WTC11 (cell line): ENCODE measurements around the gene RAMACL. TPM values are rescaled to one million over a fixed set of nuclear protein-coding genes. Genes with fewer than 3 reads are reported as not detected.

Experiments used
- ATAC-seq: fragments of 200-7000 bp; cut with Tn5 transposase; 2 replicates; pipeline ENCODE4 v1.10.0; 2021; ENCODE audit warnings: mild to moderate bottlenecking, moderate library complexity
- CTCF ChIA-PET: fragments of 300-600 bp; sonication (Branson Sonifier 250); formaldehyde crosslinking; loops from one replicate; lab custom pipeline; 2021; ENCODE audit warnings: antibody characterized with exemption; lab: Charles Lee
- POLR2A ChIA-PET: fragments of 350-600 bp; sonication (Branson Sonifier 250); formaldehyde crosslinking; loops from one replicate; lab custom pipeline; 2021; ENCODE audit warnings: antibody characterized with exemption; lab: Charles Lee
- DNase-seq: peaks from one replicate; pipeline ENCODE4 v3.0.0; 2021; ENCODE audit warnings: low spot score
- H3K27ac Mint-ChIP-seq: 2 replicates; pipeline ENCODE4 v1.8.0; 2021; ENCODE audit warnings: mixed read lengths
- H3K27me3 Mint-ChIP-seq: 2 replicates; pipeline ENCODE4 v1.8.0; 2021; ENCODE audit warnings: low read depth, mild to moderate bottlenecking, moderate library complexity, mixed read lengths
- H3K36me3 Mint-ChIP-seq: 2 replicates; pipeline ENCODE4 v1.8.0; 2021; ENCODE audit warnings: mixed read lengths
- H3K4me1 Mint-ChIP-seq: 2 replicates; pipeline ENCODE4 v1.8.0; 2022; ENCODE audit warnings: mixed read lengths
- H3K4me3 Mint-ChIP-seq: 2 replicates; pipeline ENCODE4 v1.8.0; 2021; ENCODE audit warnings: mild to moderate bottlenecking, moderate library complexity, mixed read lengths
- H3K9me3 Mint-ChIP-seq: 2 replicates; pipeline ENCODE4 v1.8.0; 2021; ENCODE audit warnings: mixed read lengths
- CBFB ChIP-seq: sonication (generic); formaldehyde crosslinking; IDR thresholded peaks from 2 replicates; pipeline ENCODE4 v1.8.1; 2022; ENCODE audit warnings: mild to moderate bottlenecking, low read depth, missing genetic modification reagents
- ESRRA ChIP-seq: sonication (generic); formaldehyde crosslinking; IDR thresholded peaks from 2 replicates; pipeline ENCODE4 v1.8.1; 2022; ENCODE audit warnings: mild to moderate bottlenecking, missing genetic modification reagents, borderline replicate concordance
- ETV6 ChIP-seq: sonication (generic); formaldehyde crosslinking; IDR thresholded peaks from 2 replicates; pipeline ENCODE4 v1.8.1; 2022; ENCODE audit warnings: mild to moderate bottlenecking, missing genetic modification reagents
- GRHL2 ChIP-seq: fragments of 250-450 bp; sonication (Bioruptor Pico); IDR thresholded peaks from 2 replicates; pipeline ENCODE4 v1.8.0; 2022; ENCODE audit warnings: mild to moderate bottlenecking, moderate library complexity; ENCODE audit not compliant: insufficient replicate concordance, severe bottlenecking
- GTF2I ChIP-seq: fragments of 250-450 bp; sonication (Bioruptor Pico); conservative IDR thresholded peaks from 2 replicates; pipeline ENCODE4 v1.4.0; 2021; ENCODE audit warnings: mild to moderate bottlenecking
- MXD4 ChIP-seq: fragments of 250-450 bp; sonication (Bioruptor Pico); IDR thresholded peaks from 2 replicates; pipeline ENCODE4 v1.8.0; 2021; ENCODE audit warnings: mild to moderate bottlenecking, moderate library complexity, borderline replicate concordance
- NFE2L1 ChIP-seq: sonication (generic); formaldehyde crosslinking; IDR thresholded peaks from 2 replicates; pipeline ENCODE4 v1.8.1; 2023; ENCODE audit warnings: missing genetic modification reagents
- NR3C1 ChIP-seq: sonication (generic); formaldehyde crosslinking; conservative IDR thresholded peaks from 2 replicates; pipeline ENCODE4 v1.8.1; 2023; ENCODE audit warnings: low read depth, mild to moderate bottlenecking, missing genetic modification reagents
- SMAD3 ChIP-seq: sonication (generic); formaldehyde crosslinking; IDR thresholded peaks from 2 replicates; pipeline ENCODE4 v1.8.0; 2022; ENCODE audit warnings: missing genetic modification reagents, mild to moderate bottlenecking, borderline replicate concordance
- SMAD4 ChIP-seq: sonication (generic); formaldehyde crosslinking; IDR thresholded peaks from 2 replicates; pipeline ENCODE4 v1.8.0; 2022; ENCODE audit warnings: mild to moderate bottlenecking, missing genetic modification reagents
- SOX15 ChIP-seq: fragments of 250-450 bp; sonication (Bioruptor Pico); IDR thresholded peaks from 2 replicates; pipeline ENCODE4 v1.9.0; 2021; ENCODE audit warnings: mild to moderate bottlenecking
- SP1 ChIP-seq: sonication (generic); formaldehyde crosslinking; conservative IDR thresholded peaks from 2 replicates; pipeline ENCODE4 v1.8.1; 2022; ENCODE audit warnings: missing genetic modification reagents
- TP53 ChIP-seq: sonication (generic); formaldehyde crosslinking; IDR thresholded peaks from 2 replicates; pipeline ENCODE4 v1.8.1; 2023; ENCODE audit warnings: mild to moderate bottlenecking, missing genetic modification reagents
- ZNF121 ChIP-seq: sonication (generic); formaldehyde crosslinking; IDR thresholded peaks from 2 replicates; pipeline ENCODE4 v1.8.0; 2023; ENCODE audit warnings: missing genetic modification reagents
- ZNF263 ChIP-seq: sonication (generic); formaldehyde crosslinking; IDR thresholded peaks from 2 replicates; pipeline ENCODE4 v1.8.1; 2022; ENCODE audit warnings: low read depth, mild to moderate bottlenecking, moderate library complexity, missing genetic modification reagents
- ZNF317 ChIP-seq: sonication (generic); formaldehyde crosslinking; IDR thresholded peaks from 2 replicates; pipeline ENCODE4 v1.8.1; 2023; ENCODE audit warnings: low read depth, mild to moderate bottlenecking, moderate library complexity, missing genetic modification reagents, borderline replicate concordance
- total RNA-seq: library from RNA; stranded (reverse); gene quantifications from 3 replicates; pipeline ENCODE4 v1.2.3, GENCODE V29; 2021
- TF ChIP-seq, protein P1 (sequence below): fragments of 250-450 bp; sonication (Bioruptor Pico); IDR thresholded peaks from 2 replicates; pipeline ENCODE4 v1.9.0; 2021; ENCODE audit warnings: mild to moderate bottlenecking
- TF ChIP-seq, protein P2 (sequence below): sonication (generic); formaldehyde crosslinking; IDR thresholded peaks from 2 replicates; pipeline ENCODE4 v1.8.1; 2023; ENCODE audit warnings: mild to moderate bottlenecking, missing genetic modification reagents
- TF ChIP-seq, protein P3 (sequence below): fragments of 250-450 bp; sonication (Bioruptor Pico); IDR thresholded peaks from 2 replicates; pipeline ENCODE4 v2.1.2; 2022; ENCODE audit warnings: mild to moderate bottlenecking, moderate library complexity
- TF ChIP-seq, protein P4 (sequence below): sonication (generic); formaldehyde crosslinking; IDR thresholded peaks from 2 replicates; pipeline ENCODE4 v1.8.1; 2023; ENCODE audit warnings: mild to moderate bottlenecking, moderate library complexity, missing genetic modification reagents
- TF ChIP-seq, protein P5 (sequence below): sonication (generic); formaldehyde crosslinking; IDR thresholded peaks from 2 replicates; pipeline ENCODE4 v1.8.0; 2022; ENCODE audit warnings: mild to moderate bottlenecking, missing genetic modification reagents
- TF ChIP-seq, protein P6 (sequence below): sonication (generic); formaldehyde crosslinking; IDR thresholded peaks from 2 replicates; pipeline ENCODE4 v1.8.0; 2022; ENCODE audit warnings: mild to moderate bottlenecking, missing genetic modification reagents
- TF ChIP-seq, protein P7 (sequence below): sonication (generic); formaldehyde crosslinking; IDR thresholded peaks from 2 replicates; pipeline ENCODE4 v1.8.1; 2022; ENCODE audit warnings: low read depth, mild to moderate bottlenecking, moderate library complexity, missing genetic modification reagents, borderline replicate concordance

Gene RAMACL
- total RNA-seq, 1 experiment from 2014 or later, result 0.79 TPM

DNA sequence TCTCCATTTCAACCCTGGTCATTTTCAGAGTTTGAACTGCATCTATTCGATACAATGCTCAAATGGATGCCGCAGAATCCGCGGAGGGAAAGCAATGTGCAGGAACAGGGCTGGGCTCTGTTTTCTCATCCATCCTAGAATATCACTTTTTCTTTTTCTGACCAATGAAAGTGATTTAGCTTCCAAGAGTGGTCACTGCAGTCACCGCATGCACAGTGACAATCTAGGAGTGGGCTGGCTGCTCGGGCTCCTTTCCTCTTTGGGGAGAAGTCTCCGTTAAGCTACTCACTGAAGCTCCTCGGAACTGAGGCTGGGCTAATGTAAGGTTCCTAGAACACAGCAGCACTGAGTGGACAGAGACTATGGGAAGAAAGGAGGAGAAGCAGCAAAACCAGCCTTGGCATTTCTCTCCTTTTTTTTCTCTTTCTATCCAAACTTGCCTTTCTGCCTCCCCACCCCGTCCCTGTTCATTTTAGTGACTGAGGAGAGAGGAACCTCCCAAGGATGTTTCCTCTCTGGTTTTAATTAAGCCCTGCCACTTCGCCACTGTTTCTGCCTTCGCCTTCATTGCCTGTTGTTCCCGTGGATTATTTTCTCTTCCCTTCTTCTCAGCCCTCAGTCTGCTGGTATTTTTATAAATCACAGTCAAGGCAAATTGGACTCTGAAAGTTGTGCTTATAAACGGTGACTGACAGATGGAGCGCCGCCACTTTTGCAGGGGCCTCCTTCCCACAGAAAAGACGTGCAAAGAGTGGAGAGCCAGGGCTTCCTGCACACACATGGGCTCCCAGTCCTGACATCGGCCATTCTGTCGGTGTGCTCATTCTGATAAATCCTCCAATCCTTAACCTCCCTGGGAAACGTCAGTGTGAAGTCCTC lies 41.1 kb downstream of the RAMACL start (continued):
- TF ChIP-seq, protein P1, sequence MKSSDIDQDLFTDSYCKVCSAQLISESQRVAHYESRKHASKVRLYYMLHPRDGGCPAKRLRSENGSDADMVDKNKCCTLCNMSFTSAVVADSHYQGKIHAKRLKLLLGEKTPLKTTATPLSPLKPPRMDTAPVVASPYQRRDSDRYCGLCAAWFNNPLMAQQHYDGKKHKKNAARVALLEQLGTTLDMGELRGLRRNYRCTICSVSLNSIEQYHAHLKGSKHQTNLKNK (CRISPR knock-in tag), result no peak
- no peak for TF ChIP-seq ZNF263 (CRISPR knock-in tag)
- no peak for TF ChIP-seq CBFB
- TF ChIP-seq, protein P2, sequence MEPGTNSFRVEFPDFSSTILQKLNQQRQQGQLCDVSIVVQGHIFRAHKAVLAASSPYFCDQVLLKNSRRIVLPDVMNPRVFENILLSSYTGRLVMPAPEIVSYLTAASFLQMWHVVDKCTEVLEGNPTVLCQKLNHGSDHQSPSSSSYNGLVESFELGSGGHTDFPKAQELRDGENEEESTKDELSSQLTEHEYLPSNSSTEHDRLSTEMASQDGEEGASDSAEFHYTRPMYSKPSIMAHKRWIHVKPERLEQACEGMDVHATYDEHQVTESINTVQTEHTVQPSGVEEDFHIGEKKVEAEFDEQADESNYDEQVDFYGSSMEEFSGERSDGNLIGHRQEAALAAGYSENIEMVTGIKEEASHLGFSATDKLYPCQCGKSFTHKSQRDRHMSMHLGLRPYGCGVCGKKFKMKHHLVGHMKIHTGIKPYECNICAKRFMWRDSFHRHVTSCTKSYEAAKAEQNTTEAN, result no peak
- TF ChIP-seq ESRRA (CRISPR knock-in tag), result no peak
- TF ChIP-seq, protein P3, sequence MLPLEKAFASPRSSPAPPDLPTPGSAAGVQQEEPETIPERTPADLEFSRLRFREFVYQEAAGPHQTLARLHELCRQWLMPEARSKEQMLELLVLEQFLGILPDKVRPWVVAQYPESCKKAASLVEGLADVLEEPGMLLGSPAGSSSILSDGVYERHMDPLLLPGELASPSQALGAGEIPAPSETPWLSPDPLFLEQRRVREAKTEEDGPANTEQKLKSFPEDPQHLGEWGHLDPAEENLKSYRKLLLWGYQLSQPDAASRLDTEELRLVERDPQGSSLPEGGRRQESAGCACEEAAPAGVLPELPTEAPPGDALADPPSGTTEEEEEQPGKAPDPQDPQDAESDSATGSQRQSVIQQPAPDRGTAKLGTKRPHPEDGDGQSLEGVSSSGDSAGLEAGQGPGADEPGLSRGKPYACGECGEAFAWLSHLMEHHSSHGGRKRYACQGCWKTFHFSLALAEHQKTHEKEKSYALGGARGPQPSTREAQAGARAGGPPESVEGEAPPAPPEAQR, result no peak
- TF ChIP-seq, protein P4, sequence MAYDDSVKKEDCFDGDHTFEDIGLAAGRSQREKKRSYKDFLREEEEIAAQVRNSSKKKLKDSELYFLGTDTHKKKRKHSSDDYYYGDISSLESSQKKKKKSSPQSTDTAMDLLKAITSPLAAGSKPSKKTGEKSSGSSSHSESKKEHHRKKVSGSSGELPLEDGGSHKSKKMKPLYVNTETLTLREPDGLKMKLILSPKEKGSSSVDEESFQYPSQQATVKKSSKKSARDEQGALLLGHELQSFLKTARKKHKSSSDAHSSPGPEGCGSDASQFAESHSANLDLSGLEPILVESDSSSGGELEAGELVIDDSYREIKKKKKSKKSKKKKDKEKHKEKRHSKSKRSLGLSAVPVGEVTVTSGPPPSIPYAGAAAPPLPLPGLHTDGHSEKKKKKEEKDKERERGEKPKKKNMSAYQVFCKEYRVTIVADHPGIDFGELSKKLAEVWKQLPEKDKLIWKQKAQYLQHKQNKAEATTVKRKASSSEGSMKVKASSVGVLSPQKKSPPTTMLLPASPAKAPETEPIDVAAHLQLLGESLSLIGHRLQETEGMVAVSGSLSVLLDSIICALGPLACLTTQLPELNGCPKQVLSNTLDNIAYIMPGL (CRISPR knock-in tag), result no peak

DNA sequence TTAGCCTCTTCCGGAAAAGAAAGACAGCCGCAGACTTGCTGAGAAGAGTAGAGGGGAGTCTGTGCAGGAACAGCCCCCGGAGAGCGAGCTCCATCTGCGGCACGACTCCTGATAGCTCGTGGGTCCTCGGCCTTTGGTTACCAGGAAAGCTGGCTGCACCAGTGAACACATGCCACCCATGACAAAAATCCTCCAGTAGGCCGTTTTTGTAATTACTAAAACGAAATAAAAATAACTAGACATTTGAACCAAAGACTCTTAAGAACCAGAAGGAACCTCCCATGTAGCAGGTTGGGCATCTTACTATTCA lies 42.2 kb downstream of the RAMACL start:
- Mint-ChIP-seq H3K27me3 (no peaks in the 10 kb centered on the region), H3K36me3 (no peaks in the 10 kb centered on the region), H3K4me3 (no peak overlapping the region), H3K4me1 (peaks cover 49% of the 10 kb centered on the region), H3K27ac (peak overlapping the region; percentile 43; the same call in 1 of the 2 replicates), H3K9me3 (no peaks in the 10 kb centered on the region)
- ATAC-seq (no peak), DNase-seq (no peak)
- TF ChIP-seq, protein P5, sequence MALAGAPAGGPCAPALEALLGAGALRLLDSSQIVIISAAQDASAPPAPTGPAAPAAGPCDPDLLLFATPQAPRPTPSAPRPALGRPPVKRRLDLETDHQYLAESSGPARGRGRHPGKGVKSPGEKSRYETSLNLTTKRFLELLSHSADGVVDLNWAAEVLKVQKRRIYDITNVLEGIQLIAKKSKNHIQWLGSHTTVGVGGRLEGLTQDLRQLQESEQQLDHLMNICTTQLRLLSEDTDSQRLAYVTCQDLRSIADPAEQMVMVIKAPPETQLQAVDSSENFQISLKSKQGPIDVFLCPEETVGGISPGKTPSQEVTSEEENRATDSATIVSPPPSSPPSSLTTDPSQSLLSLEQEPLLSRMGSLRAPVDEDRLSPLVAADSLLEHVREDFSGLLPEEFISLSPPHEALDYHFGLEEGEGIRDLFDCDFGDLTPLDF (CRISPR knock-in tag), result no peak
- ChIA-PET POLR2A (interaction anchor here (0.7 kb wide), 1 partner anchor 29 kb away, joined by 3 read pairs; no protein-coding TSS in a partner anchor), CTCF (interaction anchor here (1.2 kb wide), 1 partner anchor 10 kb away, joined by 3 read pairs; no protein-coding TSS in a partner anchor)

DNA sequence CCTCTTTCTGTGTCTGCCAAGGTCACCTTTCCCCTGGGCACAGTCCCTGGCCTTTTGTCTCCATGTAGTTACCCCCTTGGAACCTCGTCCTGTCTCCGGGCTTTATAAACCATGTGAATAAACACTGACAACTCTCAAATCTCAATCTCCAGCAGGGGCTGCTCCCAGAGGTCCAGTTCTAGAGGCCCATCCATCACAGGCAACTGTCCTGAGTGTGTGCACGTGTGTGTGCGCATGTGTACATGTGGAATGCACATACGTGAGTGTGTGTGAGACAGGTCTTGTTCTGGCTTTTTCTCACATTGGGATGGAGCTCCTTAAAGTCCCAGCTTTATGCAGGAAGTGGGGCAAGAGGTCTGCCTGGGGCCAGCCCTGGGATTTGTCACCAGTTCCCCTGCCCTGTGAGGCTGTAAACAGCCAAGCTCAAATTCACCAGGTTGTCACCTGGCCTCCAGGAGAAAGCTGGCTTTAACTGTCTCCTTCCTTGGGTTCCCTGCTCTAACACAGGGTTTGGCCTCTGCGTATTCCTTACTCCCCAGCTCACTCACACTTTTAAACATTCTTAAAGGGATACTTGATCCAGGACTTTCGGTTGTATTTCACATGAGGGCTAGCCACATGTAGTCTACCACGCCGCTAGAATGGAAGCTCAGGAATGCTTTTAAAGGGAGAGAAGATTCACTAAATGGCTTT lies 42.7 kb downstream of the RAMACL start:
- Mint-ChIP-seq H3K4me3 (no peak overlapping the region), H3K9me3 (no peaks in the 10 kb centered on the region), H3K4me1 (peaks cover 50% of the 10 kb centered on the region), H3K36me3 (no peaks in the 10 kb centered on the region), H3K27me3 (no peaks in the 10 kb centered on the region), H3K27ac (peak overlapping the region; percentile 43; the same call in 1 of the 2 replicates)
- POLR2A ChIA-PET, result interaction anchor here (0.7 kb wide), 1 partner anchor 29 kb away, joined by 3 read pairs; no protein-coding TSS in a partner anchor
- DNase-seq (no peak), ATAC-seq (no peak)
- CTCF ChIA-PET, result interaction anchor here (1.2 kb wide), 1 partner anchor 10 kb away, joined by 3 read pairs; no protein-coding TSS in a partner anchor
- TF ChIP-seq MXD4 (CRISPR knock-in tag) (no peak), GTF2I (CRISPR knock-in tag) (no peak), SOX15 (CRISPR knock-in tag) (no peak), SP1 (CRISPR knock-in tag) (no peak), ZNF121 (CRISPR knock-in tag) (no peak), GRHL2 (CRISPR knock-in tag) (no peak), ETV6 (CRISPR knock-in tag) (no peak), NR3C1 (CRISPR knock-in tag) (no peak), SMAD4 (CRISPR knock-in tag) (no peak), NFE2L1 (CRISPR knock-in tag) (no peak), ZNF317 (no peak), TP53 (no peak), SMAD3 (no peak)
- TF ChIP-seq, protein P1 (CRISPR knock-in tag), result no peak
- TF ChIP-seq, protein P6, sequence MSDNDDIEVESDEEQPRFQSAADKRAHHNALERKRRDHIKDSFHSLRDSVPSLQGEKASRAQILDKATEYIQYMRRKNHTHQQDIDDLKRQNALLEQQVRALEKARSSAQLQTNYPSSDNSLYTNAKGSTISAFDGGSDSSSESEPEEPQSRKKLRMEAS, result no peak
- TF ChIP-seq, protein P7, sequence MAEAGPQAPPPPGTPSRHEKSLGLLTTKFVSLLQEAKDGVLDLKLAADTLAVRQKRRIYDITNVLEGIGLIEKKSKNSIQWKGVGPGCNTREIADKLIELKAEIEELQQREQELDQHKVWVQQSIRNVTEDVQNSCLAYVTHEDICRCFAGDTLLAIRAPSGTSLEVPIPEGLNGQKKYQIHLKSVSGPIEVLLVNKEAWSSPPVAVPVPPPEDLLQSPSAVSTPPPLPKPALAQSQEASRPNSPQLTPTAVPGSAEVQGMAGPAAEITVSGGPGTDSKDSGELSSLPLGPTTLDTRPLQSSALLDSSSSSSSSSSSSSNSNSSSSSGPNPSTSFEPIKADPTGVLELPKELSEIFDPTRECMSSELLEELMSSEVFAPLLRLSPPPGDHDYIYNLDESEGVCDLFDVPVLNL (CRISPR knock-in tag), result no peak
